GM13976 (cell line): Measurements from ENCODE around the gene LRP3.

Experiments used
- DNase-seq: peaks from one replicate; pipeline ENCODE4 v3.0.0; 2012; ENCODE audit warnings: low spot score
- in situ Hi-C: fragments of 300-500 bp; cut with MboI; formaldehyde crosslinking; loops from one replicate; pipeline ENCODE4 v1.12.0; 2022; ENCODE audit warnings: low sequenced_read_pairs, mixed read lengths, inconsistent platforms; ENCODE audit not compliant: unreplicated experiment
- TF ChIP-seq, protein P1 (sequence below): IDR thresholded peaks from 2 replicates; pipeline ENCODE4 v1.5.1; 2012; ENCODE audit warnings: borderline replicate concordance, mild to moderate bottlenecking; ENCODE audit not compliant: insufficient read depth; ENCODE audit errors: extremely low read depth, missing control alignments, control extremely low read depth

LRP3 gene

DNA sequence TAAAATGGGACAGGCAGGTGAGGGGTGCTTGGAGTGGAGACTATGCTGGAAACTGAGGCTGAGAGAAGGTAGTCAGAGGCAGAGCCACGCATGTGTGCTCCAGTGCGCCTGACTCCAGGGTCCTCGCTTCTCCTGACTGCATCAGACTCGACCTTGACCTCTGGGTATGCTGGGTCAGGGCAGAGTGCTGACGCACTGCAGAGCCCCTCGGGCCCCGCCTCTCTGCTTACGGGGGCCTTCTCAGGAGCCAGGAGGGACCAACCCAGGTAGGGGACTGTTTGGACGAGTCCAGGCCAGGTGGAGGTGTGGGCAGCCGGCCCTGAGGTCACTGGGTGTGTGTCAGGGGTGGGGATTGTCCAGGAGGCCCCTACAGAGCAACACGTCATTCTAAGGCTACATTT is 54.4 kb downstream of the LRP3 start:
- no peak for DNase-seq
- in situ Hi-C loops = loop anchor here (25.0 kb wide), 1 partner anchor 514 kb away; no protein-coding TSS in a partner anchor
- TF ChIP-seq, protein P1, sequence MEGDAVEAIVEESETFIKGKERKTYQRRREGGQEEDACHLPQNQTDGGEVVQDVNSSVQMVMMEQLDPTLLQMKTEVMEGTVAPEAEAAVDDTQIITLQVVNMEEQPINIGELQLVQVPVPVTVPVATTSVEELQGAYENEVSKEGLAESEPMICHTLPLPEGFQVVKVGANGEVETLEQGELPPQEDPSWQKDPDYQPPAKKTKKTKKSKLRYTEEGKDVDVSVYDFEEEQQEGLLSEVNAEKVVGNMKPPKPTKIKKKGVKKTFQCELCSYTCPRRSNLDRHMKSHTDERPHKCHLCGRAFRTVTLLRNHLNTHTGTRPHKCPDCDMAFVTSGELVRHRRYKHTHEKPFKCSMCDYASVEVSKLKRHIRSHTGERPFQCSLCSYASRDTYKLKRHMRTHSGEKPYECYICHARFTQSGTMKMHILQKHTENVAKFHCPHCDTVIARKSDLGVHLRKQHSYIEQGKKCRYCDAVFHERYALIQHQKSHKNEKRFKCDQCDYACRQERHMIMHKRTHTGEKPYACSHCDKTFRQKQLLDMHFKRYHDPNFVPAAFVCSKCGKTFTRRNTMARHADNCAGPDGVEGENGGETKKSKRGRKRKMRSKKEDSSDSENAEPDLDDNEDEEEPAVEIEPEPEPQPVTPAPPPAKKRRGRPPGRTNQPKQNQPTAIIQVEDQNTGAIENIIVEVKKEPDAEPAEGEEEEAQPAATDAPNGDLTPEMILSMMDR = no peak

DNA sequence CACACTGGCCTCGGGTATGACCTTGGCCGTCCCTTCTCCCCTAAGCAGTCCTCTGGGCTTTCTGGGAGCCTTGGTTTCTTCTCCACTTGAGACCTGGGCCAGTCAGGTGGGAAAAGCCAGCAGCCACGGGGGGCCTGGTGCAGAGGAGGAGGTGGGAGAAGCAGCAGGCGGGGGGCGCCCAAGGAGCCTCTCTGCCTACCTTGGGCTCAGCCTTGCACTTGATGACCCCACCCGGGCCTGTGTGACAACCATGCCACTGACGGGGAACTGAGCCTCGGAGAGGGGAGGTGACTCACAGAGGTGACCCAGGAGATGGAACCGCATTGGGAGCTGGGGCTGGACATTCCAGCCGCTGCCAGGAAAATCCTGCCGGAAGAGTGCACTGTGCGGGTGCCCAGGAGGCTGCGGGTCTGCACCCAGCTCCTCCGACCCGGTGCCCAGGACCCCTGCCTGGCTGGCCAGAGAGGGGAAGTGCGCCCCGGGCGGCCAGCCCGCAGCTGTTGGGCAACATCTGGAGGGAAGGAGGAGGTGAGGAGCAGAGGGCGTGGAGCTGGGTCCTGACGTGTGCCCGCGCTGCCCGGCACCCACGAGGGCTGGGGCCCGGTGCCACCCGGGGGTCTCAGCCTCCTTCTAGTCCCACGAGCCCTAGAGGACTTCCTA is 55.0 kb downstream of the LRP3 start:
- in situ Hi-C loops = loop anchor here (25.0 kb wide), 1 partner anchor 513 kb away; no protein-coding TSS in a partner anchor
- no peak for DNase-seq

DNA sequence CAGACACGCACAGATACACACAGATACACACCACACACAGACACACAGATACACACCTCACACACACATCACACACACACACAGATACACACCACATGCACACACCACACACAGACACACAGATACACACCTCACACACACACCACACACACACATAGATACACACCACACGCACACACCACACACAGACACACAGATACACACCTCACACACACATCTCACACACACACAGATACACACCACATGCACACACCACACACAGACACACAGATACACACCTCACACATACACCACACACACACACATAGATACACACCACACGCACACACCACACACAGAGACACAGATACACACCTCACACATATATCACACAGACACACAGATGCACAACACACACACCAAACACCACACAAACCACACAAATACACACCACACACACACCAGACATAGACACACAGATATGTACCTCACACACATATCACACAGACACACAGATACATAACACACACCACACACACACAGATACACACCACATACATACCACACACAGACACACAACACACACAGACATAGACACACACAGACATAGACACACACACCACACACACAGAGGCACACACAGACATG is 55.7 kb downstream of the LRP3 start:
- TF ChIP-seq, protein P1 = no peak
- in situ Hi-C loops = loop anchor here (25.0 kb wide), 1 partner anchor 512 kb away; no protein-coding TSS in a partner anchor
- no peak for DNase-seq

More for the DNA sequence above, 55.0 kb downstream of the LRP3 start:
- TF ChIP-seq, protein P1 = no peak

DNA sequence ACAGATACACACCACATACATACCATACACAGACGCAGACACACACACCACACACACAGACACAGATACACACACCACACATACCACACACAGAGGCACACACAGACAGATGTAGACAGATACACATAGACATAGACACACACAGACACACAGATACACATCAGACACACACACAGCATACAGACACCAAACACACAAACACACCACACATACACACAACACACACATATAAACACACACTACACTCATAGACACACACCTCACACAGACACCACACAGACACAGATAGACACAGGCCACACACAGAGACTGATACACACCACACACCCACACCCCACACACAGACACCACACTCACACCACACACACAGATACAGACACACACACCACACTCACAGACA is 56.4 kb downstream of the LRP3 start:
- TF ChIP-seq, protein P1 = no peak
- DNase-seq = no peak
- in situ Hi-C loops = no loop called here

DNA sequence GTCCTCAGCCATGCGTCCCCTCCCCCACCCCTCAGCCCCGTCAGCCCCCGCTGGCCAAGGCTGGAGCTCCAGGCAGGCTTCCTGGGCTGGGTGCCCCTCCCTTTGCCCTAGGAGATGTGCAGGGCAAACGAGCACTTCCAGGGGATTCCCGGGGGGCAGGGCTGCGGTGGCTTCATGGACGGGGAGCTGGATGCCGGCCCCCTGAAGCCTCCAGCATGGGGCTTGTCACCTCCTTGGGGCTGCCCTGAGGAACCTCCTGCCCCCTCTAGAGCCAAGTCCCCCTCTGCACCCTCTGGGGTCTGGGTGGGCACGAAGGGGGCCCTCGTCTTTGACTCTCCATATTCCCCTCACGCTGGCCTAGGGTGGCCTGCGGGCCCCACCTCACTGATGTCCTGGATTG is 56.9 kb downstream of the LRP3 start:
- DNase-seq = no peak
- TF ChIP-seq, protein P1 = no peak
- in situ Hi-C loops = no loop called here

DNA sequence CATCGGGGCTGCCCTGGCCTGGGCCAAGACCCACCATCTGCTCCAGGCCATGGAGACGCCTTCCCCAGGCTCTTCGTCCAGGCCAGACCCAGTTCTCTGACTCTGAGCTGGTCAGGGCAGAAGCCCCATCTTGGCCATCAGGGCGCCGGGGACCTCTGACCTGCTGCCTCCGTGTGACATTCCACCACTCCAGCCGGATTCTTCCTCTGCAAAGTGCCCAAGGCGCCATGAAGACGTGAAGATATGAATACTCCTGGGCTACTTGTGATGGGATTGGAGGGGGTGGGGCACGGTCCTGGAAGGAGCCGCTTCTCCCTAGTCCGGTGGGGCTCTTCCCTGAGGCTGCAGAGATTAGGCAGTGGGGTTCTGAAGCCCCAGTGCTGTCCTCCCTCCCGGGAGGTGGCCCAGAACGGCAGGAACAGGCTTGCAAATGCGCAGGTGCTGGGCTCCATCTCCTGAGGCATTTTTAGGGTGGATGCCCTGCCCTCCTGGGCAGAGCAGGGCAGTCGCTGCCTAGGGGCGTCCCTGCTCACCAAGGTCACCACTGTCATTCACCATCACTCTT is 57.5 kb downstream of the LRP3 start:
- in situ Hi-C loops = no loop called here
- TF ChIP-seq, protein P1 = no peak
- no peak for DNase-seq
